ENCODE data around the gene ABAT.

Gene ABAT

DNA sequence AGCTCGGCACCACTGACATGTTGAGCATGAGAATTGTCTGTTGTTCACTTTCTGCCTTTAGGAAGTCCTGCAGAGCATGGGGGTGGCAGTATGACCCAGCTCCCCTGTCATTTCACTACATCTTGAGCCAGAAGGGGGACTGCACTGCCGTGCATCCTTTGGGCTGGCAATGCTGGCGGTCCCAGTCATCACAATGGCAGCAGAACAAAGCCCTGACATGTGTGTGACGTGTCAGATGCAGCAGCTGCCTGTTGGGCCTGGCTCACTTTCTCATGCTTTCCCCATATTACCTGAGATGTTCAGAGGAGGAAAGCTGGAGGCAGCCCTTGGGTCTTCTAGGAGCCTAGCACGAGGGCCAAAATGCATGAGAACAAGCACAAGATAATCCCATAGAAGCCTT is 6.3 kb upstream of the ABAT start:
- no peaks in the 10 kb centered on the region for H3K9me3 ChIP-seq (ENCODE audit: control insufficient read depth, low read length)
- H3K27me3 ChIP-seq (ENCODE audit: control insufficient read depth, insufficient read depth, low read length, poor library complexity, severe bottlenecking): peaks cover 5% of the 10 kb centered on the region
- no peaks in the 10 kb centered on the region for H3K36me3 ChIP-seq (ENCODE audit: control insufficient read depth, insufficient read depth, low read length)
- peaks cover 4% of the 10 kb centered on the region for H3K4me1 ChIP-seq (ENCODE audit: control insufficient read depth, insufficient read depth, low read length)
- WGBS, 2 experiments: 81 to 83% methylated on average over 5 of the region's 5 CpGs
- H3K4me3 ChIP-seq (ENCODE audit: insufficient read depth, low read depth, low read length): no peak overlapping the region
- no peak overlapping the region for H3K27ac ChIP-seq (ENCODE audit: insufficient read depth, low read depth, low read length, poor library complexity, severe bottlenecking)

DNA sequence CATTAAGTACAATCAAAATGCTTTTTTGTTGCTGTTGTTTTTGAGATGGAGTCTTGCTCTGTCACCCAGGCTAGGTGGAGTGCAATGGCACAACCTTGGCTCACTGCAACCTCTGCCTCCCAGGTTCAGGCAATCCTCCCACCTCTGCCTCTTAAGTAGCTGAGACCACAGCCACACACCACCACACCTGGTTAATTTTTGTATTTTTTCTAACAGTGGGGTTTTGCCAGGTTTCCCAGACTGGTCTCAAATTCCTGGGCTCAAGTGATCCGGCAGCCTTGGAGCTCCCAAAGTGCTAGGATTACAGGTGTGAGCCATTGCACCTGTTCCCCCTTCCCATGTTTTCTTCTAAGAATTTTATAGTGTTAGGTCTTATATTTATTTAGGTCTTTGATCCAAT is 4.9 kb upstream of the ABAT start:
- Histone ChIP-seq H3K36me3 (ENCODE audit: control insufficient read depth, insufficient read depth, low read length) (no peaks in the 10 kb centered on the region), H3K9me3 (ENCODE audit: control insufficient read depth, low read length) (no peaks in the 10 kb centered on the region), H3K27ac (ENCODE audit: insufficient read depth, low read depth, low read length, poor library complexity, severe bottlenecking) (no peak overlapping the region), H3K27me3 (ENCODE audit: control insufficient read depth, insufficient read depth, low read length, poor library complexity, severe bottlenecking) (peaks cover 17% of the 10 kb centered on the region), H3K4me3 (ENCODE audit: insufficient read depth, low read depth, low read length) (no peak overlapping the region), H3K4me1 (ENCODE audit: control insufficient read depth, insufficient read depth, low read length) (peaks cover 4% of the 10 kb centered on the region)
- 96 to 97% methylated on average over 1 of the region's 1 CpG for WGBS, 2 experiments

DNA sequence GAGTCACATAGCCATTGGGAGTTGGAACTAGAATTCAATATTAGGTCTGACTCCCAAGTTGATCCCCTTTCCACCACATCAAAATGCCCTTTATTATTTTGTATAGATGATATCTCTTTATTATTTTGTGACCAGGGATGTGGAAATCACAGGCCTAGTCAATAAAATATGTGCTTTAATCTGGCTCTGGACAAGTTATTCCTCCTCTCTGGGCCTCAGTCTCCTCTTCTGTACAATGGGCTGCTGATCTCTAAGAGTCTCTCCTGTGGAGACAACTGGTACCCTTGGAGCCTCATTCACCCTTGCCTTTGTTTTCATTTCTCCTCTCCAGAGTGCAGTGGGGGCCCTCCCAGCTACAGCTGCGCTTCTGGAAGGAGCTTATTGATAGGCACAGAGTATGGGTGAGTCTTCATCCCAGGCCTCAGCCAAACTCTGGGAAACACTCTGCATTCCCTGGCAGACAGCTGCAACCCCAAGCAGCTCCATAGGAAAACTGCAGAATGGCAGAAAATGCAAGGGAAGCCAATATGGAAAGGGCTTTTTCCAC is 4.3 kb upstream of the ABAT start:
- peaks cover 4% of the 10 kb centered on the region for H3K4me1 ChIP-seq (ENCODE audit: control insufficient read depth, insufficient read depth, low read length)
- H3K36me3 ChIP-seq (ENCODE audit: control insufficient read depth, insufficient read depth, low read length): no peaks in the 10 kb centered on the region
- H3K27me3 ChIP-seq (ENCODE audit: control insufficient read depth, insufficient read depth, low read length, poor library complexity, severe bottlenecking): peaks cover 23% of the 10 kb centered on the region
- H3K27ac ChIP-seq (ENCODE audit: insufficient read depth, low read depth, low read length, poor library complexity, severe bottlenecking): no peak overlapping the region
- H3K9me3 ChIP-seq (ENCODE audit: control insufficient read depth, low read length): no peaks in the 10 kb centered on the region
- WGBS, 2 experiments: 80 to 87% methylated on average over 1 of the region's 1 CpG
- H3K4me3 ChIP-seq (ENCODE audit: insufficient read depth, low read depth, low read length): no peak overlapping the region

DNA sequence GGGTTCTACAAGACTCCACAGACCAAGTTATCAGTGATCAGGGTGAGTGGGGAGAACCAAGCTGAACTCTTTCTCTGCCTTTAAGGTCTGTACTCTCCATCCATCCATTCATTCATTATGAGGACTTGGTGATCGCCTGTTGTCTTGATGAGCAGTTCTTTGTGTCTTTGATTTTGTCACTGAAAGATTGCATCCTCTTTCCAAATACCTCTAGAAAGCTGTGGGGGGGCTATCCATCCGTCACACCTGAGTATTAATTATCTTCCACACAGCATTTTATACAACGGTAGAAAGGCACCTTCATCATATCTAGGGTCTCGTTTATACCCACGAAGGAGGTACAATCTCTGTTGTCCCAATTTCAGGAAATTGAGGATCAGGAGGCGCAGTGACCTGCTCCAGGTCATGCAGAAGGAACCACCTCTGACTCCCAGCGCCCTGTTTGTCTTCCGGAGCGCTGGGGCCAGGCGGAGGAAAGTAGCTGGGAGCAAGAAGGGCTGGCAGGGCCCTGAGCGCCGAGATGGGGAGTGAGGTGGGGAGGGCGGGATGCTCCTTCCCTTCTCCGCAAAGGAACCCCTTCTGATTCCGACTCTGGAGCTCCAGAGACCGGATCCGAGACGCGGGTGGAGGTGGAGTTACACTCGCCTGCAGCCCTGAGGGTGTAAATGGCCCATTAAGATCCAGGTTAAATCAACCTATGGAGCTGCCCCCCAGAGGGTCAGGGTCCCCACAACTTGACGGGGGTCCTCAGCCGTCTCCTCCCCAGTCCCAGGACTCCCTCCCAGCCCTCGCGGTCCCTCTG is 605 bp upstream of the ABAT start:
- Histone ChIP-seq H3K27me3 (ENCODE audit: control insufficient read depth, insufficient read depth, low read length, poor library complexity, severe bottlenecking) (peaks cover 38% of the 10 kb centered on the region), H3K27ac (ENCODE audit: insufficient read depth, low read depth, low read length, poor library complexity, severe bottlenecking) (no peak overlapping the region), H3K4me3 (ENCODE audit: insufficient read depth, low read depth, low read length) (peak overlapping the region; percentile 59), H3K36me3 (ENCODE audit: control insufficient read depth, insufficient read depth, low read length) (no peaks in the 10 kb centered on the region), H3K4me1 (ENCODE audit: control insufficient read depth, insufficient read depth, low read length) (no peaks in the 10 kb centered on the region), H3K9me3 (ENCODE audit: control insufficient read depth, low read length) (no peaks in the 10 kb centered on the region)
- 15% methylated on average over 24 of the region's 24 CpGs for WGBS, 2 experiments

DNA sequence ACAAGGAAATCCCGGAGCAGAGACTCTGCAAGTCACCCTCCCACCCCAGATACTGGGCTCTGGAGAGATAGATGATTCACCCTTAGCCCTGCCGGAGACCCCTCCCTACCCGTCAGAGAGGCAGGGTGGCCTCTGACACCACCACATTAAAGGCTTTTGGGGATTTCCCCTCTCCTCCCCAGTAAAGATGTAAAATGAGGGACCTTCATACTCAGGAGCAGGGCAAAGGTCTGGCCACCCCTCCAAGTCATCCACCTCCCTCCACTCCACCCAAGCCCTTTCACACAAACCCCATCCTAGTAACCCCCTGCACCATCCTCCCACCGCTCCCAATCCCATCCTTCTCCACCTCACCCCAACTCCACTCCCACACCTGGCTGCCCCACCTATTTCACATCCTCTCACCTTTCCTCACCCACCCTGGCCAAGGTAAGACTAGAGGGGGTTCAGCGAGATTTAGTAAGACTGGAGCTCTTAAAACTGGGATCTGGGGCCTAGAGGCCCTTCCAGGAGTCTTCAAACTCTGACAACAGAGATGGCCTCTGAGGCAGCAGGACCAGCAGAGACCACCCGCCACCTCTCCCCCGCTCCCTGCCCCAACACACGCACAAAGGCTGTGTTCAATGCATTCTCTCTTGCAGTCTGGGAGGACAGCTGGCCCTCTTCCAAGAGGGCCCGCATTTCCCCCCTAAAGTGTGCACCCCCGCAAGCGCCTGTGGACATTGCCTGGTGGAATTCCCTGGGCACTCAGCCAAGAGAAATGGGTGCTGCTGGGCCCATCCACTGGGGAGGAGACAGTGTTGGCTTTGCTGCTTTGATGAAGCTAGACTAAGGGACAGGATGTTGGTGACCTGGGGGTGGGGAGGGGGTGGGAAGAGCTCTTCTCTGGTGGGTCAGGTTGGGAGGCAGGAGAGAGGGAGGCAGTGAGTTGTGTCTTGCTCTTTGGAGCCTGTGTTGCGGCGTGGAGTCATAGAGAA is 1.1 kb downstream of the ABAT start:
- 68% methylated on average over 13 of the region's 13 CpGs for WGBS, 2 experiments
- H3K36me3 ChIP-seq (ENCODE audit: control insufficient read depth, insufficient read depth, low read length): no peaks in the 10 kb centered on the region
- no peak overlapping the region for H3K4me3 ChIP-seq (ENCODE audit: insufficient read depth, low read depth, low read length)
- no peaks in the 10 kb centered on the region for H3K4me1 ChIP-seq (ENCODE audit: control insufficient read depth, insufficient read depth, low read length)
- H3K27me3 ChIP-seq (ENCODE audit: control insufficient read depth, insufficient read depth, low read length, poor library complexity, severe bottlenecking): peaks cover 38% of the 10 kb centered on the region
- H3K27ac ChIP-seq (ENCODE audit: insufficient read depth, low read depth, low read length, poor library complexity, severe bottlenecking): no peak overlapping the region
- H3K9me3 ChIP-seq (ENCODE audit: control insufficient read depth, low read length): no peaks in the 10 kb centered on the region

DNA sequence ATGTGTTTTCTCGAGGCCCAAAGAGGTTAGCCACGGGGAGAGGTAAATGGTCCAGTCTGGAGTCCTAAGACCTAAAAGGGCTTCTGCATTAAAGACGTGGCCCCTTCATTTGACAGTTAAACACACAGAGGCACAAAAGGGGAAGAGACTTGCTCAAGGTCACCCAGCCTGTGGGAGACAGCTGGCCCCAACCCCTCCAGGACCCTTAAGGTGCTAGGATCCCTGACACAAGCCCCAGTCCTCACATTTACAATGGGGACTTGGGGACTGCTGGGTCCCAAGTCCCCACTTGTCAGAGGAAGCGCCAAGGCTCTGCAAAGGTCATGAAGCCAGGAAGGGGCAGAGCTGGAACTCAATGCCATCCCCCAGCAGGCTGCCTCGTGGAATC is 1.7 kb downstream of the ABAT start:
- H3K4me3 ChIP-seq (ENCODE audit: insufficient read depth, low read depth, low read length): no peak overlapping the region
- H3K9me3 ChIP-seq (ENCODE audit: control insufficient read depth, low read length): no peaks in the 10 kb centered on the region
- H3K36me3 ChIP-seq (ENCODE audit: control insufficient read depth, insufficient read depth, low read length): no peaks in the 10 kb centered on the region
- H3K27me3 ChIP-seq (ENCODE audit: control insufficient read depth, insufficient read depth, low read length, poor library complexity, severe bottlenecking): peaks cover 38% of the 10 kb centered on the region
- whole genome bisulfite sequencing, 2 experiments: 88 to 91% methylated on average over 5 of the region's 5 CpGs
- no peaks in the 10 kb centered on the region for H3K4me1 ChIP-seq (ENCODE audit: control insufficient read depth, insufficient read depth, low read length)
- H3K27ac ChIP-seq (ENCODE audit: insufficient read depth, low read depth, low read length, poor library complexity, severe bottlenecking): no peak overlapping the region

DNA sequence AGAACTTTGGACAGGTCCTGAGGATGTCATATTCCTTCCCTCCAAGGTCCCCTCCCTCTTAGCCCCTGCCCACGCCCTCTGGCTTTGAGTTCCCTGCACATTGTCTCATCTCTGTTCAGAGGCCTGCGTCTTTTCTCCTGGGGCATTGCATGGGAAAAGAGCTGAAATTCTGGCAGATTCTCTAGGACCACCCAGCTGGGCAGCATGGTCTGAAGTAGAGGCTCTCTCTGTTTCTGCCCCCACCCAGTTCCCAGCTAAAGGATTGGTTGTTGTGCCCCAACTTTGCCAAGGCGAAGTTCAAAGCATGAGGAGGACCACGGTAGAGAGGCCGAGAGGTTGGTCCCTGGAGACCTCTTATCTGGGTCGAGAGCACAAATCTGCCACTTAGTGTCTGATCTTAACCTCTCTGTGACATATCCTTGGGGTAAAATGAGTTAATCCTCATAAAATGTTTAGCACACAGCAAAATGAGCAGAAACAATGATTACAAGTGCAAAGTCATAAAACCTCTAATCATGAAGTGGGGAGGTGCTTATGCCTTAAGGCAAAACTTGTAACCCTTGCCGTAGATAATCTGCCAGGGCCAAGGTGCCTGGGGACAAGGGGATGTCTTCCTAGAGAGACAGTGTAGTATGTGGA is 2.4 kb downstream of the ABAT start:
- no peak overlapping the region for H3K4me3 ChIP-seq (ENCODE audit: insufficient read depth, low read depth, low read length)
- peaks cover 38% of the 10 kb centered on the region for H3K27me3 ChIP-seq (ENCODE audit: control insufficient read depth, insufficient read depth, low read length, poor library complexity, severe bottlenecking)
- WGBS, 2 experiments: 90 to 92% methylated on average over 7 of the region's 7 CpGs
- H3K27ac ChIP-seq (ENCODE audit: insufficient read depth, low read depth, low read length, poor library complexity, severe bottlenecking): no peak overlapping the region
- no peaks in the 10 kb centered on the region for H3K36me3 ChIP-seq (ENCODE audit: control insufficient read depth, insufficient read depth, low read length)
- no peaks in the 10 kb centered on the region for H3K9me3 ChIP-seq (ENCODE audit: control insufficient read depth, low read length)
- no peaks in the 10 kb centered on the region for H3K4me1 ChIP-seq (ENCODE audit: control insufficient read depth, insufficient read depth, low read length)

DNA sequence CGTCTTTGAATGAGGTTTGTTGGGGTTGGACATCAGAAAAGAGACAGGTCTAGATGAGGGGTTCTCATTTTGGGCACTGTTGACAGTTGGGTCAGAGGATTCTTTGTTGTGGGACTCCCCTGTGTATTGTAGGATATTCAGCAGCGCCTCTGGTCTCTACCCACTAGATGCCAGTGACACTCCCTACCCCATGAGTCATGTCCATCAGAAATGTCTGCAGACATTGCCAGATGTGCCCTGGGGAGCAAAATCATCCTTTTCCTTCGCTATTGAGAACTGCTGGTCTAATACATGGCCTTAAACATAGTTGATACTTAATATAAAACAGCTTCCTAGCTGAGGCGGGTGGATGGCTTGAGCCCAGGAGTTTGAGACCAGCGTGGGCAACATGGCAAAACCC is 3.1 kb downstream of the ABAT start:
- H3K9me3 ChIP-seq (ENCODE audit: control insufficient read depth, low read length): no peaks in the 10 kb centered on the region
- peaks cover 38% of the 10 kb centered on the region for H3K27me3 ChIP-seq (ENCODE audit: control insufficient read depth, insufficient read depth, low read length, poor library complexity, severe bottlenecking)
- no peaks in the 10 kb centered on the region for H3K4me1 ChIP-seq (ENCODE audit: control insufficient read depth, insufficient read depth, low read length)
- no peaks in the 10 kb centered on the region for H3K36me3 ChIP-seq (ENCODE audit: control insufficient read depth, insufficient read depth, low read length)
- 88 to 99% methylated on average over 5 of the region's 5 CpGs for WGBS, 2 experiments
- H3K4me3 ChIP-seq (ENCODE audit: insufficient read depth, low read depth, low read length): no peak overlapping the region
- H3K27ac ChIP-seq (ENCODE audit: insufficient read depth, low read depth, low read length, poor library complexity, severe bottlenecking): no peak overlapping the region

DNA sequence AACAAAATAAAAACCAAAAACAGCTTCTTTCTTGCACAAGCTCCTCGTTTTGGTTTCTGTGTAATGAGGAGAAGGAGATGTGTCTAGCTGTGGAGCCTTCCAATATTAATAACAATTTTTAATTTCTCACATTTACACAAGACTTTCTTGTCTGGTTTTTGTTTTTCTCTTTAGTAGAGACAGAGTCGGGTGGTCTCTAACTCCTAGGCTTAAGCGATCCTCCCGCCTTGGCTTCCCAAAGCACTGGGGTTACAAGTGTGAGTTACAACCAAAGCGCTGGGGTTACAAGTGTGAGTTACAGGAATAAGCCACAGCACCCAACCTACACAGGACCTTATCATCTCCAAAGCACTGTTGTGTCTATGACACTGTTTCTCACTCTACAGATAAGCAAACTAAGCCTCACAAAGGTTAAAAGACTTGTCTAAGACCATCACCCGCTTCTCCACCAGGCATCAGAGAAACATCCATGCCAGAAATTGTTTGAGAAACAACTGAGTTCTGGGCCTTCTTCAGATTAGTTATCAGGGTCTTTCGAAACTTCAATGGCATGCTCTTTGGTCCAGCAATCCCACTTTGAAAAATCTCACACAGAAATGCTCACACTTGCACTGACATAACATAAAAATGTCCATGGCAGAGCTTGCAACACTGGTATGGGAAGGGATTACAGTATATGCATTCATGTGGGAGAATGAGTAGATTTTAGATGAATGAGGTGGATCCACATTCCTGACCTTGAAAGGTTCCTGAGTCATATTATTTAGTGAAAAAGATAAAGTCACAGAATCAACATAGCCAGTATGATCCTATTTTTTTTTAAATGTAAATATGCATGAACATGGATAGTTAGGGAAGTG is 3.9 kb downstream of the ABAT start:
- Histone ChIP-seq H3K9me3 (ENCODE audit: control insufficient read depth, low read length) (no peaks in the 10 kb centered on the region), H3K4me1 (ENCODE audit: control insufficient read depth, insufficient read depth, low read length) (no peaks in the 10 kb centered on the region), H3K36me3 (ENCODE audit: control insufficient read depth, insufficient read depth, low read length) (no peaks in the 10 kb centered on the region), H3K4me3 (ENCODE audit: insufficient read depth, low read depth, low read length) (no peak overlapping the region), H3K27me3 (ENCODE audit: control insufficient read depth, insufficient read depth, low read length, poor library complexity, severe bottlenecking) (peaks cover 31% of the 10 kb centered on the region), H3K27ac (ENCODE audit: insufficient read depth, low read depth, low read length, poor library complexity, severe bottlenecking) (no peak overlapping the region)
- 92% methylated on average over 6 of the region's 7 CpGs for WGBS, 2 experiments

Measured in ectodermal cell (in vitro differentiated cells).